Fibroblast of lung (primary cell): ENCODE data around the gene CPSF7.
"Not testable (repeated sequence)": the region's sequence is repeated elsewhere in the genome, so short reads cannot be mapped to it uniquely, and the experiment has no call there.

Experiments used
- EZH2 ChIP-seq: IDR thresholded peaks from 2 replicates; pipeline ENCODE4 v1.5.1; 2012; ENCODE audit warnings: low read length, control low read depth, mild to moderate bottlenecking; ENCODE audit errors: missing control alignments
- TF ChIP-seq, protein P1 (sequence below), 2 donors: IDR thresholded peaks in 1 of 2; conservative IDR thresholded peaks in 1 of 2; 1 replicate in 1 of 2; 2 replicates in 1 of 2; pipeline ENCODE4 v1.5.1; 2011 to 2012; ENCODE audit warnings: low read length in 2 of 2, control low read depth in 1 of 2, inconsistent platforms in 1 of 2, low read depth in 1 of 2, mild to moderate bottlenecking in 1 of 2

- TF ChIP-seq, protein P1, sequence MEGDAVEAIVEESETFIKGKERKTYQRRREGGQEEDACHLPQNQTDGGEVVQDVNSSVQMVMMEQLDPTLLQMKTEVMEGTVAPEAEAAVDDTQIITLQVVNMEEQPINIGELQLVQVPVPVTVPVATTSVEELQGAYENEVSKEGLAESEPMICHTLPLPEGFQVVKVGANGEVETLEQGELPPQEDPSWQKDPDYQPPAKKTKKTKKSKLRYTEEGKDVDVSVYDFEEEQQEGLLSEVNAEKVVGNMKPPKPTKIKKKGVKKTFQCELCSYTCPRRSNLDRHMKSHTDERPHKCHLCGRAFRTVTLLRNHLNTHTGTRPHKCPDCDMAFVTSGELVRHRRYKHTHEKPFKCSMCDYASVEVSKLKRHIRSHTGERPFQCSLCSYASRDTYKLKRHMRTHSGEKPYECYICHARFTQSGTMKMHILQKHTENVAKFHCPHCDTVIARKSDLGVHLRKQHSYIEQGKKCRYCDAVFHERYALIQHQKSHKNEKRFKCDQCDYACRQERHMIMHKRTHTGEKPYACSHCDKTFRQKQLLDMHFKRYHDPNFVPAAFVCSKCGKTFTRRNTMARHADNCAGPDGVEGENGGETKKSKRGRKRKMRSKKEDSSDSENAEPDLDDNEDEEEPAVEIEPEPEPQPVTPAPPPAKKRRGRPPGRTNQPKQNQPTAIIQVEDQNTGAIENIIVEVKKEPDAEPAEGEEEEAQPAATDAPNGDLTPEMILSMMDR (conservative IDR thresholded peaks at IDR 0.05 in 1 of 2, IDR thresholded peaks at IDR 0.05 in 1 of 2; ENCODE audit: low read depth in 1 of 2, low read length in 2 of 2), result not testable (repeated sequence)
- not testable (repeated sequence) for TF ChIP-seq EZH2
Observed at GRCh38 chr11:61430839-61431238, 1.1 kb upstream of the CPSF7 start.
